ENCODE measurements around the gene THOC5. TPM values are rescaled to one million over a fixed set of nuclear protein-coding genes. Genes with fewer than 3 reads are reported as not detected.
"Not testable (repeated sequence)": the region's sequence is repeated elsewhere in the genome, so short reads cannot be mapped to it uniquely, and the experiment has no call there.

THOC5 gene
- total RNA-seq = 30.3 TPM

GRCh38 chr22:29553351-29554224 lies at the start of gene THOC5:
THOC5 (minus strand) TSS chr22:29553757; CDS start chr22:29549147, 4,610 bp downstream.
- DNase-seq = peak; percentile 98

- DNase-seq = no peak
Measured at GRCh38 chr22:29598684-29599020, 45.1 kb upstream of the THOC5 start.

GRCh38 chr22:29597871-29598683 lies 44.5 kb upstream of the THOC5 start:
- not testable (repeated sequence) for DNase-seq

GRCh38 chr22:29596408-29596807 lies 42.9 kb upstream of the THOC5 start:
- DNase-seq = no peak

GRCh38 chr22:29594447-29594846 lies 40.9 kb upstream of the THOC5 start:
- DNase-seq = not testable (repeated sequence)

- no peak for DNase-seq
Measured at GRCh38 chr22:29593923-29594322, 40.4 kb upstream of the THOC5 start.

- no peak for DNase-seq
Measured at GRCh38 chr22:29587938-29588699, 34.6 kb upstream of the THOC5 start.

GRCh38 chr22:29586193-29586705 lies 32.7 kb upstream of the THOC5 start:
- not testable (repeated sequence) for DNase-seq

- DNase-seq = no peak
Measured at GRCh38 chr22:29584975-29585374, 31.4 kb upstream of the THOC5 start.

GRCh38 chr22:29581799-29582198 lies 28.2 kb upstream of the THOC5 start:
- no peak for DNase-seq

- no peak for DNase-seq
Measured at GRCh38 chr22:29580200-29580810, 26.7 kb upstream of the THOC5 start.

GRCh38 chr22:29578462-29579200 lies 25.1 kb upstream of the THOC5 start:
- DNase-seq = no peak

- no peak for DNase-seq
Measured at GRCh38 chr22:29574762-29575450, 21.3 kb upstream of the THOC5 start.

- no peak for DNase-seq
Measured at GRCh38 chr22:29570912-29571549, 17.5 kb upstream of the THOC5 start.

- no peak for DNase-seq
Measured at GRCh38 chr22:29570456-29570855, 16.9 kb upstream of the THOC5 start.

GRCh38 chr22:29569011-29569678 lies 15.6 kb upstream of the THOC5 start:
- DNase-seq = no peak

- DNase-seq = no peak
Measured at GRCh38 chr22:29567338-29567737, 13.8 kb upstream of the THOC5 start.

GRCh38 chr22:29566513-29566912 lies 13.0 kb upstream of the THOC5 start:
- not testable (repeated sequence) for DNase-seq
